Kidney (tissue), 14 donors: Measurements from ENCODE around the gene SNRNP70. TPM values are rescaled to one million over a fixed set of nuclear protein-coding genes. Genes with fewer than 3 reads are reported as not detected.
A peak's percentile ranks its signal among the peaks of the same experiment; 100 is the strongest.

ENCODE experiments used
- DNase-seq, 5 donors: peaks; one replicate each; pipeline ENCODE4 v3.0.0-alpha.2; 2013 to 2020
- FAIRE-seq: peaks from 2 replicates; lab custom pipeline; 2012; peaks lifted over from hg19 to GRCh38; lab: Jason Lieb, UNC
- H3K27ac ChIP-seq, 2 donors: one replicate each; pipeline ENCODE4 v1.7.0; 2013; ENCODE audit warnings: low read depth in 2 of 2, low read length in 2 of 2, inconsistent platforms in 1 of 2
- H3K27me3 ChIP-seq: one replicate; pipeline ENCODE4 v1.7.1; 2013; ENCODE audit warnings: low read length, inconsistent platforms; ENCODE audit not compliant: control insufficient read depth, insufficient read depth
- H3K36me3 ChIP-seq, 3 donors: one replicate each; pipeline versions ENCODE4 v1.7.0 to v1.7.1; 2013; ENCODE audit warnings: low read length in 3 of 3, control low read depth in 1 of 3, inconsistent platforms in 1 of 3; ENCODE audit not compliant: insufficient read depth in 3 of 3, control insufficient read depth in 2 of 3
- H3K4me1 ChIP-seq, 3 donors: one replicate each; pipeline versions ENCODE4 v1.7.0 to v1.7.1; 2013; ENCODE audit warnings: low read length in 3 of 3, inconsistent platforms in 1 of 3, low read depth in 1 of 3; ENCODE audit not compliant: control insufficient read depth in 2 of 3, insufficient read depth in 2 of 3
- H3K4me3 ChIP-seq, 3 donors: one replicate each; pipeline versions ENCODE4 v1.7.0 to v1.8.1; 2013; ENCODE audit warnings: low read length in 3 of 3, control low read depth in 1 of 3, inconsistent platforms in 1 of 3
- H3K9ac ChIP-seq, 3 donors: one replicate each; pipeline versions ENCODE4 v1.7.0 to v1.7.1; 2013; ENCODE audit warnings: low read length in 3 of 3, control low read depth in 1 of 3, inconsistent platforms in 1 of 3
- H3K9me3 ChIP-seq, 3 donors: one replicate each; pipeline versions ENCODE4 v1.7.0 to v1.7.1; 2013; ENCODE audit warnings: low read length in 3 of 3, control low read depth in 1 of 3, inconsistent platforms in 1 of 3; ENCODE audit not compliant: control insufficient read depth in 2 of 3, insufficient read depth in 1 of 3
- intact Hi-C: fragments of 100-400 bp; cut with DNase I; formaldehyde crosslinking; loops from one replicate; pipeline ENCODE4 v1.11.1; 2022
- polyA plus RNA-seq: library from polyadenylated mRNA; stranded (reverse); fragments of 350-450 nt; fragmentation: Illumina TruSeq; extraction: RNeasy Lipid Tissue Mini Kit (QIAGEN cat#74804); gene quantifications from one replicate; pipeline ENCODE4 v1.2.3, GENCODE V29; 2014; ENCODE audit warnings: low read depth, low replicate concordance; ENCODE audit not compliant: insufficient read depth
- total RNA-seq: library from RNA; stranded (reverse); fragmentation: NEBNext Ultra II Directional; extraction: Animal tissue kit (Norgen Biotek cat#: 25700); gene quantifications from one replicate; pipeline ENCODE4 v1.2.1, GENCODE V29; 2021
- TF ChIP-seq, protein P1 (sequence below): IDR thresholded peaks from 3 replicates; pipeline ENCODE4 v1.5.1; 2012; ENCODE audit warnings: mild to moderate bottlenecking, moderate library complexity, borderline replicate concordance; ENCODE audit not compliant: insufficient read depth; ENCODE audit errors: extremely low read depth
- donor health status: control.
- donor health status: control.
- donor health status: control.
- donor health status: control.
- donor health status: control.
- donor health status: DM: yes; HTN: yes; CAD: no.
- donor health status: Normal renal cell carcinoma (clear cell type).

The SNRNP70 gene
- total and polyA plus RNA-seq, 2 donors from 2014 or later = 144 to 203 TPM

DNA sequence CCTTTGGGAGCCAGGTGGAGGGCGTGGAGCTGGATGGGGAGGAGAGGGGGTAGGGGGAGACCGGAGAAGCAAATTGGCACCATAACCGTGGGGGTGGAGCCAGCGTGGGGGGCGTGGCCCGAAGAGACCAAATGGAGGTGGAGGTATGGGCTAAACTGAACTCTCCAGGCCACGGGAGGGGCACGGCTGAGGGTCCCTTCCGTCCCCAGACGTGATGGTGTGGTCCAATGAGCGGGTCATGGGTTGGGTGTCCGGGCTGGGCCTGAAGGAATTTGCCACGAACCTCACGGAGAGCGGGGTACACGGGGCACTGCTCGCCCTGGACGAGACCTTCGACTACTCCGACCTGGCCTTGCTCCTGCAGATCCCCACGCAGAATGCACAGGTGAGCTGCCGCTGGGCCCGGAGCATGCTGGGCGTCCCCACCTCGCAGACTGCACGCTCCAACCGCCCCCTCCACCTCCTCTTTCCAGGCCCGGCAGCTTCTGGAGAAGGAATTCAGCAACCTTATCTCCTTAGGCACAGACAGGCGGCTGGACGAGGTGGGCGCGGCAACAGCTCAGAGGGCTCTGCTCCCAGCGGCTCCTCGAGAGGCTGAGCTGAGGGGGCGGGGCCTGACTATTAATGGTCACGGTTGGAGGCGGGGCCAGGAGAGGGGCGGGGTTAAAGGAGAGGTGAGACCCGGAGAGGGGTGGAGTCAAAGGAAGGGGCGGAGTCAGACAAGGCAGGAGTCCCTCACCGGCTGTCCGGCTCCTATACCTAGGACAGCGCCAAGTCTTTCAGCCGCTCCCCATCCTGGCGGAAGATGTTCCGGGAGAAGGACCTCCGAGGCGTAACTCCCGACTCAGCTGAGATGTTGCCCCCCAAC, 63.8 kb downstream of the SNRNP70 start:
- no peaks in the 10 kb centered on the region for H3K27me3 ChIP-seq
- peak; percentile 99 to 100 (median 99) for DNase-seq
- peaks cover 0 to 25% (median 0%) of the 10 kb centered on the region in 3 donors for H3K4me1 ChIP-seq
- no peaks in the 10 kb centered on the region for H3K9me3 ChIP-seq
- peak overlapping the region; percentile 83 to 89 for H3K27ac ChIP-seq
- TF ChIP-seq, protein P1, sequence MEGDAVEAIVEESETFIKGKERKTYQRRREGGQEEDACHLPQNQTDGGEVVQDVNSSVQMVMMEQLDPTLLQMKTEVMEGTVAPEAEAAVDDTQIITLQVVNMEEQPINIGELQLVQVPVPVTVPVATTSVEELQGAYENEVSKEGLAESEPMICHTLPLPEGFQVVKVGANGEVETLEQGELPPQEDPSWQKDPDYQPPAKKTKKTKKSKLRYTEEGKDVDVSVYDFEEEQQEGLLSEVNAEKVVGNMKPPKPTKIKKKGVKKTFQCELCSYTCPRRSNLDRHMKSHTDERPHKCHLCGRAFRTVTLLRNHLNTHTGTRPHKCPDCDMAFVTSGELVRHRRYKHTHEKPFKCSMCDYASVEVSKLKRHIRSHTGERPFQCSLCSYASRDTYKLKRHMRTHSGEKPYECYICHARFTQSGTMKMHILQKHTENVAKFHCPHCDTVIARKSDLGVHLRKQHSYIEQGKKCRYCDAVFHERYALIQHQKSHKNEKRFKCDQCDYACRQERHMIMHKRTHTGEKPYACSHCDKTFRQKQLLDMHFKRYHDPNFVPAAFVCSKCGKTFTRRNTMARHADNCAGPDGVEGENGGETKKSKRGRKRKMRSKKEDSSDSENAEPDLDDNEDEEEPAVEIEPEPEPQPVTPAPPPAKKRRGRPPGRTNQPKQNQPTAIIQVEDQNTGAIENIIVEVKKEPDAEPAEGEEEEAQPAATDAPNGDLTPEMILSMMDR = no peak
- no peak for FAIRE-seq
- no peaks in the 10 kb centered on the region for H3K36me3 ChIP-seq
- H3K9ac ChIP-seq = peak overlapping the region; percentile 38 to 85 (median 71)
- intact Hi-C loops = no loop called here
- H3K4me3 ChIP-seq = peak overlapping the region; percentile 55 to 89 (median 88)

DNA sequence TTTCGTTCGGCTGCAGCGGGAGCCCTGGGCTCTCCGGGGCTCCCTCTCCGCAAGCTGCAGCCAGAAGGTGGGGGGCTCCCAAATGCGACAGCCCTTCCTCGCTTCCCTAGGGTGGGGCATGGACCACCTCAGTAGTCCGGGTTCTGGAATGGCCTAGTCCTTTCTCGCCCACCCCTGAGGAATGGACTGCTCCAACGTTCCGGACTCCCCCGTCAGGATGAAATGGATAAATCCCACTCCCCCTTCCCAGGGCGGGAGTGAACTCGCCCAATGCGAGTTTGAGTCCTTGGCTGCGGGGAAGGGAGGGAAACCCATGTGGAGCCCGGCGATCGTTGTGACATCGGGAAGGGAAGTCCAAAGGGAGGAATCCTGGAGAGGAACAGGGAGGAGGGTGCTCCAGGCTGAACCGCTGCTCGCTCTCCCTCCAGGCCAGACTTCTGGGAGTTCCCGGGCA, 64.4 kb downstream of the SNRNP70 start:
- Histone ChIP-seq H3K27ac (peak overlapping the region; percentile 83 to 89), H3K27me3 (no peaks in the 10 kb centered on the region), H3K9me3 (no peaks in the 10 kb centered on the region), H3K4me3 (peak overlapping the region; percentile 55 to 89 (median 88)), H3K36me3 (no peaks in the 10 kb centered on the region), H3K9ac (peak overlapping the region; percentile 71 to 85 (median 81)), H3K4me1 (peaks cover 0 to 28% (median 0%) of the 10 kb centered on the region in 3 donors)
- DNase-seq = peak; percentile 89 to 96 (median 93)
- TF ChIP-seq, protein P1 = peak; percentile 2
- FAIRE-seq = no peak
- intact Hi-C loops = no loop called here

DNA sequence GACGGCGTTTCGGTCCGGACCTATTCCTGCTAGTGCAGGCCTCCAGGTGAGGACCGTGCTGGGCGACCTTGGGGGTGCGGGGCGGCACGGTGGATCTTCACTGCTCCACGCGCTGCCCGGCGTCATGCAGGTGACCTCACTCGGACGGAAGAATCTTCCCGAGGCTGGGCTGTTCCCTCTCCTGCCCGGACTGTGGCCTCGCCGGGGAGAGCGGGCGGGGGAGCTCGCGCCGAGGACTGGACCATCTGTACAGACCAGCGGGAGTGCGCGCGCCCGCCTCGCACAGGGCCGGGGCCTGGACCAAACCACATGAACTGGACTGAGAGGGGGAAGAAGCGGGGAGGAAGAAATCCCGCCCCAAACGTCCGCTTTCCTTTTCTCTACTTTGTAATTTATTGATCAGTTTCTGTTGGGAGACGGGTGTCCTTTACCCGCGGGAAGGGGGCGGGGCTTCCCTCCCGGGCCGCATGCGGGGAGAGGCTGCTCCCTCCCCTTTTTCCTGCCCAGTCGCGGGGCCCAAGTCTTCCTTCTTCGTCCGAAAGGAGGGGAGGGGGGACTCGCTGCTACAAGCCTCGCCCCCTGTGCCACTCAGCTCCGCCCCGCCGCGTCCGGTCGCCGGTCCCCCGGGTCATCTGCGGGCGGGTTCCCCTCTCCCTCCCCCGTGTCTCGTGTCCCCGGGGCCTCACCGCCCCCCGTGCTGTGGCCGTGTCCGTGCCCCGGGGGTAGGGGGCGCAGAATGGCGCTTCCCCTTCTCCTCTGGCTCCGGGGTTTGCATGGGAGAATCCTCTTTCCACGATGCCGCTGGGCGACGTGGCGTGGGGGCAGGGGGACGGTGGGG, 65.1 kb downstream of the SNRNP70 start:
- Histone ChIP-seq H3K4me1 (peaks cover 0 to 30% (median 0%) of the 10 kb centered on the region in 3 donors), H3K9me3 (no peaks in the 10 kb centered on the region), H3K9ac (peak overlapping the region; percentile 71 to 85 (median 81)), H3K27me3 (no peaks in the 10 kb centered on the region), H3K27ac (peak overlapping the region; percentile 83 to 89), H3K4me3 (peak overlapping the region; percentile 55 to 89 (median 88)), H3K36me3 (no peaks in the 10 kb centered on the region)
- peak; percentile 92 to 97 (median 95) for DNase-seq
- intact Hi-C loops = no loop called here
- TF ChIP-seq, protein P1 = no peak
- FAIRE-seq = no peak
